ENCODE results near the gene KRCC1.

GRCh38 chr2:88088999-88089398, 33.4 kb upstream of the KRCC1 start:
- TF ChIP-seq POLR2AphosphoS5 (IDR thresholded peaks at IDR 0.05; ENCODE audit: borderline replicate concordance, low read depth, low read length) (no peak), EZH2 (IDR thresholded peaks at IDR 0.05) (no peak), FOXP2 (optimal IDR thresholded peaks at IDR 0.05; ENCODE audit: control extremely low read depth, extremely low read length, insufficient read depth) (no peak)

Measured in SK-N-MC (cell line).